Measurements from ENCODE around the gene COL6A2.

- TF ChIP-seq CTCF (IDR thresholded peaks at IDR 0.05; ENCODE audit: low read depth, low read length, poor library complexity, severe bottlenecking) (no peak), EZH2phosphoT487 (IDR thresholded peaks at IDR 0.05; ENCODE audit: borderline replicate concordance, low read length) (no peak)
These were observed 34.1 kb downstream of the COL6A2 start for GRCh38 chr21:46131838-46132651.

Data from DOHH2 (cell line).